OCI-LY1 (cell line): ENCODE results near the gene TAS2R40.

Source experiments
- CTCF ChIP-seq: fragments of 200-600 bp; sonication (generic), shearing (Covaris generic); IDR thresholded peaks from 2 replicates; pipeline ENCODE4 v1.5.1; 2017; ENCODE audit warnings: mild to moderate bottlenecking, antibody characterized with exemption, low read length, moderate library complexity, mixed read lengths
- EZH2 ChIP-seq: fragments of 200-600 bp; sonication (generic), shearing (Covaris generic); IDR thresholded peaks from 2 replicates; pipeline ENCODE4 v1.8.0; 2017; ENCODE audit warnings: borderline replicate concordance, mixed run types, mild to moderate bottlenecking, antibody characterized with exemption, low read length, moderate library complexity, mixed read lengths

GRCh38 chr7:143225047-143225446, 3.2 kb downstream of the TAS2R40 start:
- TF ChIP-seq CTCF, result no peak
- TF ChIP-seq EZH2, result no peak
